ENCODE results near the gene LEKR1. TPM values are rescaled to one million over a fixed set of nuclear protein-coding genes. Genes with fewer than 3 reads are reported as not detected.

LEKR1 gene
- total RNA-seq, 2 donors from 2014 or later: 0.20 to 0.70 TPM

- Histone ChIP-seq H3K27ac (no peak overlapping the region), H3K36me3 (no peaks in the 10 kb centered on the region), H3K4me1 (peaks cover 0 to 5% of the 10 kb centered on the region in 2 donors), H3K9me3 (no peaks in the 10 kb centered on the region), H3K27me3 (no peaks in the 10 kb centered on the region), H3K4me3 (no peak overlapping the region)
- TF ChIP-seq, protein P1, sequence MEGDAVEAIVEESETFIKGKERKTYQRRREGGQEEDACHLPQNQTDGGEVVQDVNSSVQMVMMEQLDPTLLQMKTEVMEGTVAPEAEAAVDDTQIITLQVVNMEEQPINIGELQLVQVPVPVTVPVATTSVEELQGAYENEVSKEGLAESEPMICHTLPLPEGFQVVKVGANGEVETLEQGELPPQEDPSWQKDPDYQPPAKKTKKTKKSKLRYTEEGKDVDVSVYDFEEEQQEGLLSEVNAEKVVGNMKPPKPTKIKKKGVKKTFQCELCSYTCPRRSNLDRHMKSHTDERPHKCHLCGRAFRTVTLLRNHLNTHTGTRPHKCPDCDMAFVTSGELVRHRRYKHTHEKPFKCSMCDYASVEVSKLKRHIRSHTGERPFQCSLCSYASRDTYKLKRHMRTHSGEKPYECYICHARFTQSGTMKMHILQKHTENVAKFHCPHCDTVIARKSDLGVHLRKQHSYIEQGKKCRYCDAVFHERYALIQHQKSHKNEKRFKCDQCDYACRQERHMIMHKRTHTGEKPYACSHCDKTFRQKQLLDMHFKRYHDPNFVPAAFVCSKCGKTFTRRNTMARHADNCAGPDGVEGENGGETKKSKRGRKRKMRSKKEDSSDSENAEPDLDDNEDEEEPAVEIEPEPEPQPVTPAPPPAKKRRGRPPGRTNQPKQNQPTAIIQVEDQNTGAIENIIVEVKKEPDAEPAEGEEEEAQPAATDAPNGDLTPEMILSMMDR (IDR thresholded peaks at IDR 0.05): no peak
- no peak for DNase-seq (ENCODE audit: low spot score)
Observed at GRCh38 chr3:156787001-156787400, 39.2 kb upstream of the LEKR1 start.

DNA sequence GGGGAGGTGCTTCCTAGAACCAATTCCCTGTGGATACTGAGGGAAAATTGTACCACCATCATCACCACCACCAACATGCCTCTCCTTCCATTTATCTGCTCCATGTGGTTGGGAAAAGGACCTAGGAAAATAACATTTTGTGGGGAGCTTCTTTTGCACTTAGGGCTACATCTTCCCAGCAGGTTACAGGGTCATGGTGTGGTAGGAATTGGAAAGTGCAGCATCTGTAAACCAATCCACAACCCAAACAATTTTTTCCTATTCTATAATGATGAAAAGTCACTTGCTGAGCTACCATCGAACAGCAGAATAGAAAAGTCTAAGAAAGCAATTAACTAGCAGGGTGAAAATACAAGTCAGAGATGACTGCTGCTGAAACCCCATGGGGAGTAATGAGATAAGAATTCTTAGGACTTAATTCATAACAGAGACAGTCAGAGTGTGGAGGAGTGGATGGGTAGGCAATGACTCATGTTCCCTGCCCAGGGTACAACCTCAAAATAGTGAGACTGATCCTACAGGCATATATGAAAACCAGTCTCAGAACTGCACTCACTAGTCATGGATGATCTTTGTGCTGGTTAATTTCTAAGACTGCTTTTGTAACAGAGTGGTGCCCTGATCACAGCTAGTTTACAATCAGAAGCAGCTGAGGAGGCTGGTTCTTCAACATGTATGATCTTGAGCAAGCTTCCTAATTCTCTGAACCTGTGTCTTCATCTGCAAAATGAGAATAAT, 38.1 kb upstream of the LEKR1 start:
- Histone ChIP-seq H3K27ac (no peak overlapping the region), H3K36me3 (no peaks in the 10 kb centered on the region), H3K9me3 (no peaks in the 10 kb centered on the region), H3K4me3 (no peak overlapping the region), H3K27me3 (no peaks in the 10 kb centered on the region), H3K4me1 (peaks cover 0 to 10% of the 10 kb centered on the region in 2 donors)
- no peak for DNase-seq (ENCODE audit: low spot score)
- TF ChIP-seq, protein P1 (IDR thresholded peaks at IDR 0.05): no peak

- no peak for DNase-seq (ENCODE audit: low spot score)
- no peaks in the 10 kb centered on the region for H3K36me3 ChIP-seq
- peaks cover 0 to 11% of the 10 kb centered on the region in 2 donors for H3K4me1 ChIP-seq
- no peaks in the 10 kb centered on the region for H3K9me3 ChIP-seq
- no peaks in the 10 kb centered on the region for H3K27me3 ChIP-seq
- H3K4me3 ChIP-seq: no peak overlapping the region
- TF ChIP-seq, protein P1 (IDR thresholded peaks at IDR 0.05): no peak
- no peak overlapping the region for H3K27ac ChIP-seq
Observed at GRCh38 chr3:156788846-156789245, 37.3 kb upstream of the LEKR1 start.

- Histone ChIP-seq H3K27me3 (no peaks in the 10 kb centered on the region), H3K27ac (no peak overlapping the region), H3K36me3 (no peaks in the 10 kb centered on the region), H3K4me3 (no peak overlapping the region), H3K4me1 (peaks cover 0 to 11% of the 10 kb centered on the region in 2 donors), H3K9me3 (no peaks in the 10 kb centered on the region)
- no peak for DNase-seq (ENCODE audit: low spot score)
- TF ChIP-seq, protein P1 (IDR thresholded peaks at IDR 0.05): no peak
Observed at GRCh38 chr3:156790156-156790555, 36.0 kb upstream of the LEKR1 start.

DNA sequence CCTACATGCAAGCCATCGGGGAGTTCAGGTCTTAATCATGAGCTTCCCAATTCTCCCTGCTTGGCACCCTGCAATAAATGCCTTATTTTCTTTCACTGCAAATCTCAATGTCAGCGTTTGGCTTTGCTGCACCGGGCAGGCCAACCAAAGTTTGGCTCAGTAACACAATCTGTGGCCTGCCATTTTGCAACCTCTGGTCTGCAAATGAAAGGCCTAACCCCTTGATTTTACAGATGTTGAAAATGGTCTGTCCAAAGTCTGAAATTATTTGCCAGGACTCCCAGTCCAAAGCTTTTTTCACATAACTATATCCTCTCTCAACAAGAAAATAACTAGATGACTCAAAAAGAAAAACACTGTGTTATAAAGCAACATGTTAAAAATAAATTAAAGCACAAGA, 34.0 kb upstream of the LEKR1 start:
- DNase-seq (ENCODE audit: low spot score): no peak
- TF ChIP-seq, protein P1 (IDR thresholded peaks at IDR 0.05): no peak
- peaks cover 0 to 11% of the 10 kb centered on the region in 2 donors for H3K4me1 ChIP-seq

GRCh38 chr3:156792536-156792935, 33.6 kb upstream of the LEKR1 start:
- Histone ChIP-seq H3K27me3 (no peaks in the 10 kb centered on the region), H3K9me3 (no peaks in the 10 kb centered on the region), H3K4me3 (no peak overlapping the region), H3K27ac (peak overlapping the region in 1 of 2 donors; percentile 45), H3K36me3 (no peaks in the 10 kb centered on the region), H3K4me1 (peaks cover 0 to 11% of the 10 kb centered on the region in 2 donors)
- TF ChIP-seq, protein P1 (IDR thresholded peaks at IDR 0.05): no peak
- DNase-seq (ENCODE audit: low spot score): no peak

More for the DNA sequence above, 34.0 kb upstream of the LEKR1 start:
- H3K27ac ChIP-seq: no peak overlapping the region
- H3K4me3 ChIP-seq: no peak overlapping the region
- H3K36me3 ChIP-seq: no peaks in the 10 kb centered on the region
- no peaks in the 10 kb centered on the region for H3K9me3 ChIP-seq
- H3K27me3 ChIP-seq: no peaks in the 10 kb centered on the region

All from right atrium auricular region (tissue), 2 donors.